GM23338 (cell line): ENCODE measurements around the gene TEX35.

ENCODE experiments used
- CTCF ChIP-seq, 2 experiments: fragments of 200-600 bp in 1 of 2; sonication (generic) in 1 of 2; conservative IDR thresholded peaks; 2 replicates each; pipeline versions ENCODE4 v1.5.1 to v1.6.1; 2016 to 2017; ENCODE audit warnings: antibody characterized with exemption in 2 of 2, low read depth in 2 of 2, mild to moderate bottlenecking in 2 of 2, moderate library complexity in 1 of 2
- EZH2 ChIP-seq: fragments of 200-600 bp; sonication (generic); IDR thresholded peaks from one replicate; pipeline ENCODE4 v1.8.0; 2017; ENCODE audit warnings: antibody characterized with exemption, mild to moderate bottlenecking, low read depth; ENCODE audit not compliant: unreplicated experiment
- POLR2AphosphoS5 ChIP-seq: IDR thresholded peaks from 2 replicates; pipeline ENCODE4 v1.6.1; 2016; ENCODE audit warnings: antibody characterized with exemption, low read depth
- ZNF331 ChIP-seq: fragments of 250-450 bp; sonication (Bioruptor Pico); IDR thresholded peaks from 2 replicates; pipeline ENCODE4 v1.5.0; 2020; ENCODE audit warnings: low read depth, mild to moderate bottlenecking, moderate library complexity

DNA sequence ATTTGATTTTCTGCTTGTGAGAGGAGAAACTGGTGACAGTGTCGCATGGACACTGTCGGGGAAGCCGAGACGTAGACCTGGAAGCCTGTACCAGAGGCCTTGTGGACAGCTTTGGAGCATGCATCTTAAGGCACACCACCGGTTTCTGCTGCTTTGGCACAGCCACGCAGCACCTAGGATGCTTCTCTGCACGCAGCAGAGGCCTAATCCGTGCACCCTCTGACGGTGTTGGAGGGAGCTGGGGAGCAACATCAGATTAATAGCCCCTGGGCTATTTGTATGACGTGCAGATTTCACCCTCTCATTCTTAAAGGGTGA is 30.3 kb downstream of the TEX35 start:
- no peak for TF ChIP-seq CTCF (conservative IDR thresholded peaks at IDR 0.05; ENCODE audit: low read depth in 2 of 2)
- TF ChIP-seq EZH2, result no peak
- TF ChIP-seq POLR2AphosphoS5, result no peak
- no peak for TF ChIP-seq ZNF331 (CRISPR knock-in tag)
